ENCODE data around the gene SNAPIN. TPM values are rescaled to one million over a fixed set of nuclear protein-coding genes. Genes with fewer than 3 reads are reported as not detected.
"Not testable (repeated sequence)": the region's sequence is repeated elsewhere in the genome, so short reads cannot be mapped to it uniquely, and the experiment has no call there.

Gene SNAPIN
- total RNA-seq, 1 donor from 2014 or later = 40.3 TPM

GRCh38 chr1:153659656-153660055, 1.2 kb downstream of the SNAPIN start:
- Mint-ChIP-seq H3K27me3 (no peaks in the 10 kb centered on the region), H3K9me3 (no peaks in the 10 kb centered on the region), H3K36me3 (peaks cover 16% of the 10 kb centered on the region), H3K27ac (peak overlapping the region; percentile 92), H3K4me1 (ENCODE audit: unreplicated experiment) (peaks cover 18% of the 10 kb centered on the region), H3K4me3 (peak overlapping the region; percentile 97)
- DNase-seq (ENCODE audit: extremely low spot score, unreplicated experiment) = no peak
- TF ChIP-seq CTCF (conservative IDR thresholded peaks at IDR 0.05) = no peak

GRCh38 chr1:153661111-153661708, 2.7 kb downstream of the SNAPIN start:
- DNase-seq (ENCODE audit: extremely low spot score, unreplicated experiment) = no peak
- H3K9me3 Mint-ChIP-seq = no peaks in the 10 kb centered on the region
- H3K27ac Mint-ChIP-seq = peak overlapping the region; percentile 59
- no peaks in the 10 kb centered on the region for H3K27me3 Mint-ChIP-seq
- H3K4me3 Mint-ChIP-seq = peak overlapping the region; percentile 74
- H3K4me1 Mint-ChIP-seq (ENCODE audit: unreplicated experiment) = peaks cover 18% of the 10 kb centered on the region
- no peak for TF ChIP-seq CTCF (conservative IDR thresholded peaks at IDR 0.05)
- peaks cover 27% of the 10 kb centered on the region for H3K36me3 Mint-ChIP-seq

- H3K4me1 Mint-ChIP-seq (ENCODE audit: unreplicated experiment) = peaks cover 18% of the 10 kb centered on the region
- no peak overlapping the region for H3K4me3 Mint-ChIP-seq
- H3K27me3 Mint-ChIP-seq = no peaks in the 10 kb centered on the region
- H3K27ac Mint-ChIP-seq = peak overlapping the region; percentile 38
- peaks cover 28% of the 10 kb centered on the region for H3K36me3 Mint-ChIP-seq
- no peak for DNase-seq (ENCODE audit: extremely low spot score, unreplicated experiment)
- no peaks in the 10 kb centered on the region for H3K9me3 Mint-ChIP-seq
- no peak for TF ChIP-seq CTCF (conservative IDR thresholded peaks at IDR 0.05)
These were observed 3.8 kb downstream of the SNAPIN start for GRCh38 chr1:153662269-153662668.

GRCh38 chr1:153663211-153663610, 4.7 kb downstream of the SNAPIN start:
- Mint-ChIP-seq H3K9me3 (no peaks in the 10 kb centered on the region), H3K4me1 (ENCODE audit: unreplicated experiment) (peaks cover 26% of the 10 kb centered on the region), H3K27me3 (no peaks in the 10 kb centered on the region), H3K36me3 (peaks cover 38% of the 10 kb centered on the region), H3K27ac (no peak overlapping the region), H3K4me3 (no peak overlapping the region)
- no peak for TF ChIP-seq CTCF (conservative IDR thresholded peaks at IDR 0.05)
- no peak for DNase-seq (ENCODE audit: extremely low spot score, unreplicated experiment)

GRCh38 chr1:153667439-153667838, 8.9 kb downstream of the SNAPIN start:
- DNase-seq (ENCODE audit: extremely low spot score, unreplicated experiment) = no peak
- H3K4me3 Mint-ChIP-seq = peak overlapping the region; percentile 85
- H3K36me3 Mint-ChIP-seq = peaks cover 31% of the 10 kb centered on the region
- H3K27me3 Mint-ChIP-seq = no peaks in the 10 kb centered on the region
- H3K27ac Mint-ChIP-seq = peak overlapping the region; percentile 38
- TF ChIP-seq CTCF (conservative IDR thresholded peaks at IDR 0.05) = no peak
- H3K9me3 Mint-ChIP-seq = no peaks in the 10 kb centered on the region
- H3K4me1 Mint-ChIP-seq (ENCODE audit: unreplicated experiment) = peaks cover 24% of the 10 kb centered on the region

- not testable (repeated sequence) for DNase-seq (ENCODE audit: extremely low spot score, unreplicated experiment); H3K9me3 Mint-ChIP-seq; H3K27me3 Mint-ChIP-seq
- H3K4me3 Mint-ChIP-seq = peak overlapping the region; percentile 85
- H3K27ac Mint-ChIP-seq = peak overlapping the region; percentile 38
- H3K4me1 Mint-ChIP-seq (ENCODE audit: unreplicated experiment) = peaks cover 24% of the 10 kb centered on the region
- peaks cover 30% of the 10 kb centered on the region for H3K36me3 Mint-ChIP-seq
These were observed 10.2 kb downstream of the SNAPIN start for GRCh38 chr1:153668672-153669071.

Measured in type B pancreatic cell (in vitro differentiated cells).